IPS DF 4.7 (cell line): ENCODE results near the gene SERPINI2.
"Not testable (repeated sequence)": the region's sequence is repeated elsewhere in the genome, so short reads cannot be mapped to it uniquely, and the experiment has no call there.

Source experiments
- DNase-seq: peaks from one replicate; pipeline ENCODE4 v3.0.0-alpha.2; 2013; ENCODE audit warnings: low spot score; ENCODE audit errors: extremely low read depth

The SERPINI2 gene

GRCh38 chr3:167450675-167451074 lies 23.2 kb downstream of the SERPINI2 start:
- DNase-seq, result no peak

GRCh38 chr3:167450195-167450594 lies 23.6 kb downstream of the SERPINI2 start:
- DNase-seq, result no peak

DNA sequence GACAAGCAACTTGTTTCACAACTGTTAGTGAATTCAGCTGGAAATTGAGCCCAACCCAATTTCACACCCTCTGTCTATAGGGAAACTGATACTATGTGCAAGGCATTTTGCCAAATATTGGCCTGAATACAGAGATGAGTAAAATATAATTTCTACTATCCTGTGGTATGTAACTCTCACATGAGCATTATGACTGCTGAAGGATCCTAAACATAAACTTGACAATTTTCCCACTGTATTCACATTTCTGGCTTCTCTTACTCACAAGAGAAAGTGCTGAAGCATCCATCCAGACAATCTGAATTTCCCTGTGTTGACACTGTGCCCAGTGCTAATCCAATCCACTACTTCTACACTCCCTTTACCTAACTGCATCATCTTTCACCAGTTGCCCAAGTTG lies 28.4 kb downstream of the SERPINI2 start:
- no peak for DNase-seq

DNA sequence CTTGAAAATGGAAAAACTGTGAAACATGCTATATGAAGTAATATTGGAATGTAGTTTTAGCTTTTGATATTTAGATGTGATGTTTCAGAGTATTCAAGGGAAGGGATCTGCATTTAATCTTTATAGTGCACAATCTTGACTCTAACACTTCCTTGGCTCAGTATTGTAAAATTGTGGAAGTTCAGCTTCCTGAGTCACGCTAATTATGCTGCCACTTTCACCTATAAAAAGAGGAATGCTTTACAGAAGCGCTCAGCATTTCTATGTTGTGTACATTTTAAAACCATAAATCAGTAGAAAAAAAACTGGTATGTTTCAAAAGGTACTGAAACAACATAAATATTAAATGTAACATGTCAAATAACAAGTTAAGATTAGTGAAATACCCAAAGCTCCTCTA lies 32.6 kb downstream of the SERPINI2 start:
- no peak for DNase-seq

DNA sequence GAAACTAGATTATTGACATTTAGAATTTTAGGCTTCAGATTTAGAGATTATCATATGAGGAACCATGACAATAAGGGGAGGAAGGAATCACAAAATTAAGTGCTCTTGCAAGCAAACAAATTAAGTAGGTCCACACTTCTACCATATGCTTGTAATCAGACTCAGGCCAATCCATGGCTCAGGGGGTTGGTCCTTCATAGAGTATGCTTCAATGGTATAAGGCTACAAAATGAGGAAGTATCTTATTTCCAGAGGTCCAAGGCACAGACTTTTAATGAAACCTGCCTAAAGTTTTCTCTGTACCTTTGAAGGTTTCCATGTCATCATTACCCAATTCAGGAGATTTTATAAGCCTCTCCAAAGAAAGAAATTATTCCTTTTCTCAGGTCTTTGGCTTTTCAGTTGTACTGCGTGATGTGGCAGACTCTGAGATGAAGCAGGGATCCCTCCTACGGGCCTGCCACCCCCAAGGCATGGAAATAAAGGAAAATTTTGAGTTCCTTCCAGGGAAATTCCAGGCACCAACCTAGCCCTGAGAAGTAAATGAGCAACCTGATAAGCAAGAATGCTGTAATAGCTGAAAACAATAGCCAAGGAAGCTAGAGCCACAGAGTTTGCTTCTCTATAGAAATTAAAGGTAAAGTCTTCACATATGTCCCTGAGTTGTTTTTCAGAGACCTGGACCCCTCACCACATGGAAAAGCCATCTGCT lies 36.3 kb downstream of the SERPINI2 start:
- DNase-seq, result no peak

DNA sequence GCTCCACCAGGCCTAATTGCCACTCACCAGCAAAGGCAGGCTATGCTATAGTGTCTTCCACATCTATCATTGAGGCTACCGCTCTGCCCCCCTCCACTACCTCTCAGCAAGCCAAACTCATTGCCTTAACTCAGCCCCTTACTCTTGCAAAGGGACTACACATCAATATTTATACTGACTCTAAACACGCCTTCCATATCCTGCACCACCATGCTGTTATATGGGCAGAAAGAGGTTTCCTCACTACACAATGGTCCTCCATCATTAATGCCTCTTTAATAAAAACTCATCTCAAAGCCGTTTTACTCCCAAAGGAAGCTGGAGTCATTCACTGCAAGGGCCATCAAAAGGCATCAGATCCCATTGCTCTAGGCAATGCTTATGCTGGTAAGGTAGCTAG lies 46.9 kb downstream of the SERPINI2 start:
- not testable (repeated sequence) for DNase-seq

DNA sequence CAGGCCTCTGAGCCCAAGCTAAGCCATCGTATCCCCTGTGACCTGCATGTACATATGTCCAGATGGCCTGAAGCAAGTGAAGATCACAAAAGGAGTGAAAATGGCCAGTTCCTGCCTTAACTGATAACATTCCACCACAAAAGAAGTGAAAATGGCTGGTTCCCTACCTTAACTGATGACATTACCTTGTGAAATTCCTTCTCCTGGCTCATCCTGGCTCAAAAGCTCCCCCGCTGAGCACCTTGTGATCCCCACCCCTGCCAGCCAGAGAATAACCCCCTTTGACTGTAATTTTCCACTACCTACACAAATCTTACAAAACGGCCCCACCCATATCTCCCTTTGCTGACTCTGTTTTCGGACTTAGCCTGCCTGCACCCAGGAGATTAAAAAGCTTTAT lies 51.4 kb downstream of the SERPINI2 start:
- DNase-seq, result not testable (repeated sequence)

- DNase-seq, result no peak
Observed at GRCh38 chr3:167409611-167410010, 64.2 kb downstream of the SERPINI2 start.

GRCh38 chr3:167406876-167407492 lies 66.9 kb downstream of the SERPINI2 start:
- DNase-seq, result peak; percentile 51

DNA sequence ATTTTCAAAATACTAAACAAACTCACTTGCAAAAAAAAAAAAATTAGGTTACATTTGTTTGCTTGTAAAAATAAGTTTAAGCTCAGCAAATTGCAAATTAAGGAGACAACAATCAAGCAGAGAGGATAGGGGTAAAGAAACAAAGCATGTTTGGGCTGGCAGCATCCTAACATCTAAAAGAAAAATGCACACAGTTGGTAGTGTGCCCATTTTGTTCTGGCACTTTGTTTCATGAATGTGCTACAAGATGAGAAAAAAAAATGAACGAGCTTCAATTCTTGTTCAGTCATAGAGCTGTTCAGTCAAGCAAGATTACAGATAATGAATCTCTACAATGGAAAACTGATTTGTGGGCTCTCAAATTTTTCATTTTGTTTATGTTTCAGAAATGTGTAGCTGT lies 76.0 kb downstream of the SERPINI2 start:
- no peak for DNase-seq

GRCh38 chr3:167396075-167396474 lies 77.8 kb downstream of the SERPINI2 start:
- DNase-seq, result no peak

DNA sequence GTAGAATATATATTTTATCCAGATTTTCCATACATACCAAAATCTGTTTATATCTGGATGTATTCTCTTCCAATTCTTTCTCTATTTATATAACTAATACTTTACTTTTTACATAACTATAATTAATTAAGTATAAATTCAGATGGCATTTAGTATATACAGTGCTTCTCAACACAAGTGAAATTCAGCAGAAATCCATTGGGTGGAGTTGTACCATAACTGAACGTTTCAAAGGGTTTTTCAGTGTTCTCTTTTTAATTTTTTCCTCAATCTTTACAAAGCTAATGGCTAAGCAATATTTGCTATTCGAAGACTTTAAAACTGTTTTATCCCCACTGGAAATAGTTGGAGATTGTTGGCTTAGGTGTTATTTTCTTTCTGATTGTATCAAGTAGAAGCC lies 79.8 kb downstream of the SERPINI2 start:
- DNase-seq, result no peak
